DOHH2 (cell line): Measurements from ENCODE around the gene ACER3.

Experiments used
- EZH2phosphoT487 ChIP-seq: fragments of 200-600 bp; sonication (generic); IDR thresholded peaks from 2 replicates; pipeline ENCODE4 v1.6.1; 2017; ENCODE audit warnings: borderline replicate concordance, mild to moderate bottlenecking, antibody characterized with exemption, low read length, moderate library complexity, mixed read lengths
- TF ChIP-seq, protein P1 (sequence below): fragments of 200-600 bp; sonication (generic); IDR thresholded peaks from one replicate; pipeline ENCODE4 v1.5.1; 2014; ENCODE audit warnings: antibody characterized with exemption, mild to moderate bottlenecking, low read depth, low read length; ENCODE audit not compliant: poor library complexity, severe bottlenecking

DNA sequence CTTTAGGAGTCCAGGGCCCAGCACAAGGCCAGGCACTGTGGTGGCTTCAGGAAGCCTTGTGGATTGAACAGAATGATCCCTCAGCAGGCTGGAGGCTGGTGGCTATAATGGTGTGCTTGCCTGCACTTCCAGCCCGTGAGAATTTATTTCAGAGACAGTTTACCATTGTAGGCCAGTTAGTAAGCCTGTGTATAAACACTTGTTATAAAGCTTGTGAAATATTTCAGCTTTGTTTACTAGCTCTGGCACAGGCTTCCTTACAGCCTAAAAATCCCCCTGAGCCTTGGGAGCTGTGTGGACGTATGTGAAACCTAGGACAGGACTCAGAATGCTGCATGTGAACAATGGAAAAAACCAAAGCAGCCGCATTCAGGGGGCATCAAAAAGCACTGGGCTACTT, 26.6 kb upstream of the ACER3 start:
- TF ChIP-seq, protein P1, sequence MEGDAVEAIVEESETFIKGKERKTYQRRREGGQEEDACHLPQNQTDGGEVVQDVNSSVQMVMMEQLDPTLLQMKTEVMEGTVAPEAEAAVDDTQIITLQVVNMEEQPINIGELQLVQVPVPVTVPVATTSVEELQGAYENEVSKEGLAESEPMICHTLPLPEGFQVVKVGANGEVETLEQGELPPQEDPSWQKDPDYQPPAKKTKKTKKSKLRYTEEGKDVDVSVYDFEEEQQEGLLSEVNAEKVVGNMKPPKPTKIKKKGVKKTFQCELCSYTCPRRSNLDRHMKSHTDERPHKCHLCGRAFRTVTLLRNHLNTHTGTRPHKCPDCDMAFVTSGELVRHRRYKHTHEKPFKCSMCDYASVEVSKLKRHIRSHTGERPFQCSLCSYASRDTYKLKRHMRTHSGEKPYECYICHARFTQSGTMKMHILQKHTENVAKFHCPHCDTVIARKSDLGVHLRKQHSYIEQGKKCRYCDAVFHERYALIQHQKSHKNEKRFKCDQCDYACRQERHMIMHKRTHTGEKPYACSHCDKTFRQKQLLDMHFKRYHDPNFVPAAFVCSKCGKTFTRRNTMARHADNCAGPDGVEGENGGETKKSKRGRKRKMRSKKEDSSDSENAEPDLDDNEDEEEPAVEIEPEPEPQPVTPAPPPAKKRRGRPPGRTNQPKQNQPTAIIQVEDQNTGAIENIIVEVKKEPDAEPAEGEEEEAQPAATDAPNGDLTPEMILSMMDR = no peak
- TF ChIP-seq EZH2phosphoT487 = no peak
